Neutrophil (primary cell): ENCODE data around the gene ORMDL3.
A peak's percentile ranks its signal among the peaks of the same experiment; 100 is the strongest.

Source experiments
- H3K27ac ChIP-seq: fragments of 200-600 bp; sonication (generic); 2 replicates; pipeline ENCODE4 v1.5.1; 2016; ENCODE audit warnings: mild to moderate bottlenecking, moderate library complexity
- H3K27me3 ChIP-seq: fragments of 200-600 bp; sonication (generic); 2 replicates; pipeline ENCODE4 v1.6.0; 2016; ENCODE audit warnings: mild to moderate bottlenecking
- H3K36me3 ChIP-seq: fragments of 200-600 bp; sonication (generic); 2 replicates; pipeline ENCODE4 v1.5.1; 2017
- H3K4me1 ChIP-seq, 2 experiments: fragments of 200-600 bp in 1 of 2; sonication (generic) in 1 of 2; 1 replicate in 1 of 2; 2 replicates in 1 of 2; pipeline versions ENCODE4 v1.5.1 to v1.6.1; 2013 to 2016; ENCODE audit warnings: low read depth in 1 of 2, low read length in 1 of 2, mild to moderate bottlenecking in 1 of 2, moderate library complexity in 1 of 2; ENCODE audit not compliant: control insufficient read depth in 1 of 2, insufficient read depth in 1 of 2
- H3K4me3 ChIP-seq, 2 experiments: fragments of 200-600 bp in 1 of 2; sonication (generic) in 1 of 2; 1 replicate in 1 of 2; 2 replicates in 1 of 2; pipeline ENCODE4 v1.5.1; 2013 to 2016; ENCODE audit warnings: low read depth in 1 of 2, low read length in 1 of 2, mild to moderate bottlenecking in 1 of 2, moderate library complexity in 1 of 2
- H3K9me3 ChIP-seq: fragments of 200-600 bp; sonication (generic); 2 replicates; pipeline ENCODE4 v1.5.1; 2016
- CTCF ChIP-seq: fragments of 200-600 bp; sonication (generic); IDR thresholded peaks from 2 replicates; pipeline ENCODE4 v1.5.1; 2016; ENCODE audit warnings: antibody characterized with exemption

ORMDL3 gene

DNA sequence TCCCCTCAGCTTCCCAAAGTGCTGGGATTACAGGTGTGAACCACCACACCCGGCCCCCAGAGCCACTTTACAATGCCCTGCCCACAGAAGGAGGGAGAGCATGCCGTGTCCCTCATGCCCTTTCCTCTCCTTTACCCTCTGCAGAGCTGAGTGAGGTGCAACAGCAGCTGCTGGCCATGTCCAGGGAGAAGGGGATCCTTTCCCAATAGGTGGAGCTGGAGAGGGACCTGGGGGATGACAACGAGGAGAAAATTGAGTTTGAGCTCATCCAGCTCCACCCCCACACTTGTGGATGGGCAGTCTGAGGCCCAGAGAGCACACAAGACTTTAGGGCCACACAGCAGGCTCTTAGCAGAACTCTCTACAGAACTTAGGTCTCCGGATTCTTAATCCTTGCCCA lies 27.5 kb upstream of the ORMDL3 start:
- Histone ChIP-seq H3K27ac (no peak overlapping the region), H3K4me1 (peaks cover 15 to 20% of the 10 kb centered on the region in 2 experiments), H3K27me3 (peaks cover 18% of the 10 kb centered on the region), H3K9me3 (no peaks in the 10 kb centered on the region), H3K4me3 (no peak overlapping the region), H3K36me3 (no peaks in the 10 kb centered on the region)
- TF ChIP-seq CTCF, result no peak

- no peaks in the 10 kb centered on the region for H3K36me3 ChIP-seq
- peaks cover 10 to 13% of the 10 kb centered on the region in 2 experiments for H3K4me1 ChIP-seq
- peaks cover 18% of the 10 kb centered on the region for H3K27me3 ChIP-seq
- TF ChIP-seq CTCF, result no peak
- H3K27ac ChIP-seq, result peak overlapping the region; percentile 67
- H3K4me3 ChIP-seq, result peak overlapping the region; percentile 67 to 68
- no peaks in the 10 kb centered on the region for H3K9me3 ChIP-seq
These were observed 26.1 kb upstream of the ORMDL3 start for GRCh38 chr17:39953471-39953888.

- H3K27ac ChIP-seq, result peak overlapping the region; percentile 67
These were observed 25.5 kb upstream of the ORMDL3 start for GRCh38 chr17:39952680-39953470.

DNA sequence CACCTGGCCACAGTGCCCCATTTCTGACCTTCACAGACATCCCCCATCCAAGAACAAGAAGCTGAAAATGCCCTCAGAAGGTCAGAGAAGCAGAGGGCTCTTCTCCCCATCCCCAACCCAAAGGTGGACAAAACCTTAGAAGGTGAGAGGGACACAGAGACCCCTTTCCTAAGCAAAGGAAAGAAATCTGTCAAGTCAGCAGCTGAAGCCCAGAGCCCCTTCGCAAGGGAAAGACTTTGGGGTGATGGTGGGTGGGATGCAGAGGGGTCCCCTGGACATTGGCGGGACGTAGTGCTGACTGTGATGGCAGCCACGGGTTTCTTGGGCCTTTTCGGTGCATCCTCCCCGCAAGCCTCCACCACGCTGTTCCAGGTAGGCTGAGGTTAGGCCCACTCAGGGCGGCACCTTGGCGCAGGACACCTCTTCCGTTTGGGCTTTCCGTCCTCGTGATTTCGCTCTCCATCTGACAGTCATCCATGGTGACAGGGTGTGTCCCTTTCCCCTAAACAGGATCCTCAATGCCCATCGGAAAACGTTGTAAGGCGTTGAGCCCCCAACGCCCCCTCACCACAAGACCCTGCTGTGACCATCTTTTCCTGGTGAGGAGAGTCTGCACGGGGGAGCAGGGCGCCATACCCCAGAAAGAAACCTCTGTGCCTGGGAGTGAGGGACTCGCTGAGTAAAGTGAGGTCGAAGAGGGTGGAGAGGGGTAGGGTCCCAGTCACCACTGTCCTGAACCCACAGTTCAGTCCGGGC lies 24.7 kb upstream of the ORMDL3 start:
- Histone ChIP-seq H3K27me3 (peaks cover 18% of the 10 kb centered on the region), H3K4me1 (peaks cover 10 to 13% of the 10 kb centered on the region in 2 experiments), H3K4me3 (peak overlapping the region; percentile 45 to 66), H3K9me3 (no peaks in the 10 kb centered on the region), H3K36me3 (no peaks in the 10 kb centered on the region), H3K27ac (peak overlapping the region; percentile 55)
- no peak for TF ChIP-seq CTCF

More at GRCh38 chr17:39952680-39953470, 25.5 kb upstream of the ORMDL3 start:
- H3K4me1 ChIP-seq, result peaks cover 10 to 13% of the 10 kb centered on the region in 2 experiments
- no peaks in the 10 kb centered on the region for H3K9me3 ChIP-seq
- peaks cover 18% of the 10 kb centered on the region for H3K27me3 ChIP-seq
- H3K4me3 ChIP-seq, result peak overlapping the region; percentile 67 to 68
- peak; percentile 8 for TF ChIP-seq CTCF
- no peaks in the 10 kb centered on the region for H3K36me3 ChIP-seq

GRCh38 chr17:39950871-39951348 lies 23.5 kb upstream of the ORMDL3 start:
- Histone ChIP-seq H3K4me3 (no peak overlapping the region), H3K27ac (no peak overlapping the region), H3K36me3 (no peaks in the 10 kb centered on the region), H3K9me3 (no peaks in the 10 kb centered on the region), H3K27me3 (peaks cover 18% of the 10 kb centered on the region), H3K4me1 (peaks cover 10 to 13% of the 10 kb centered on the region in 2 experiments)
- no peak for TF ChIP-seq CTCF
